Measurements from ENCODE around the gene FNBP1.

DNA sequence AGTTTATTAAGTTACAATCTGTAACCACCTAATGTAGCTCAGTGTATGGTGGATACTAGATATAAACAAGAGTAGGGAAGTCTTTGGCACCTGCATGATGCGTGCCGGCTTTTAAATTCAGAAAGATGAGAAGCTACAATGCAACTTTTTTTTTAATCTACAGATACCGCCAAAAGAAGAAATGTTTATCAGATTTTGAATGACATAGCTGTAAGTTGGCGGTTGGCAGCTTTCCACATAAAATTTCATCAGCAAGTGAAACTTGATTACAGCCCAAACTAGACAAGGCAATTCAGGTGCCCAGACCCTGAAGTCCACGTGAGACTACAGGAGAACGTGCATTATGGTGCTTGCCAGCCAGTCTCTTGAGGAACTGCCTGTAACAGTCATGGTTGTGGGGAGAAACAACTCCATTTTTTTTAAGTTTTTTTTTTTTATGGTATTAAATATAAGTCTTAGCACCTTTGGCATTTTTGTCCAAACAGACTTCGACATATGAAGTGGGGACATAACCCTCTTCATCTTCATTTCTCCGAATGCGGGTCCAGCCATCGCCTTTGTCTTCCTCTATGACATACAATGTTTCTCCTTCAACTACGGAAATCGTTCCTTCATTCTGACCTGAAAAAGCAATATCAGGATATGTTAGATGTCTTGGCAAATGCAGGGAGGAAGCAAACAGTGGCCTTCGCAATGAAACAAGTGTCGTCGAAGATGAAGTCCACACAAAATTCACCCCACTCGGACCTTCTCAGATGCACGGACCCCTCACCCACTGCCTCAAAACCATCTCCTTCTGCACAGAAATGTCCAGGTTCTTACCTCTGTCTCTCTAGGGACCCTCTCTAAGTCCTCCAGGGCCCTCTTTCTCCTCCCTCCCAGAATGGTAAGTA, 147.4 kb downstream of the FNBP1 start:
- TF ChIP-seq, protein P1, sequence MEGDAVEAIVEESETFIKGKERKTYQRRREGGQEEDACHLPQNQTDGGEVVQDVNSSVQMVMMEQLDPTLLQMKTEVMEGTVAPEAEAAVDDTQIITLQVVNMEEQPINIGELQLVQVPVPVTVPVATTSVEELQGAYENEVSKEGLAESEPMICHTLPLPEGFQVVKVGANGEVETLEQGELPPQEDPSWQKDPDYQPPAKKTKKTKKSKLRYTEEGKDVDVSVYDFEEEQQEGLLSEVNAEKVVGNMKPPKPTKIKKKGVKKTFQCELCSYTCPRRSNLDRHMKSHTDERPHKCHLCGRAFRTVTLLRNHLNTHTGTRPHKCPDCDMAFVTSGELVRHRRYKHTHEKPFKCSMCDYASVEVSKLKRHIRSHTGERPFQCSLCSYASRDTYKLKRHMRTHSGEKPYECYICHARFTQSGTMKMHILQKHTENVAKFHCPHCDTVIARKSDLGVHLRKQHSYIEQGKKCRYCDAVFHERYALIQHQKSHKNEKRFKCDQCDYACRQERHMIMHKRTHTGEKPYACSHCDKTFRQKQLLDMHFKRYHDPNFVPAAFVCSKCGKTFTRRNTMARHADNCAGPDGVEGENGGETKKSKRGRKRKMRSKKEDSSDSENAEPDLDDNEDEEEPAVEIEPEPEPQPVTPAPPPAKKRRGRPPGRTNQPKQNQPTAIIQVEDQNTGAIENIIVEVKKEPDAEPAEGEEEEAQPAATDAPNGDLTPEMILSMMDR (IDR thresholded peaks at IDR 0.05): no peak
- TF ChIP-seq POLR2A (IDR thresholded peaks at IDR 0.05): no peak
